ENCODE results near the gene COA1. TPM values are rescaled to one million over a fixed set of nuclear protein-coding genes. Genes with fewer than 3 reads are reported as not detected.
A peak's percentile ranks its signal among the peaks of the same experiment; 100 is the strongest.
"Not testable (repeated sequence)": the region's sequence is repeated elsewhere in the genome, so short reads cannot be mapped to it uniquely, and the experiment has no call there.

The COA1 gene
- total RNA-seq, 1 experiment from 2014 or later, result 151 TPM

- no peak overlapping the region for H2AFZ ChIP-seq
- H3K27me3 ChIP-seq (ENCODE audit: insufficient read depth, low read depth), result no peaks in the 10 kb centered on the region
- H4K20me1 ChIP-seq (ENCODE audit: insufficient read depth), result no peaks in the 10 kb centered on the region
- H3K79me2 ChIP-seq (ENCODE audit: low read depth), result peaks cover 86% of the 10 kb centered on the region
- peaks cover 39% of the 10 kb centered on the region for H3F3A ChIP-seq (ENCODE audit: insufficient read depth, low read depth)
- peaks cover 8% of the 10 kb centered on the region for H3K9me3 ChIP-seq (ENCODE audit: insufficient read depth, low read depth)
- TF ChIP-seq CTCF (conservative IDR thresholded peaks at IDR 0.05) (no peak), EZH2 (IDR thresholded peaks at IDR 0.05; ENCODE audit: low read depth) (no peak)
- peaks cover 33% of the 10 kb centered on the region for H3K36me3 ChIP-seq (ENCODE audit: low read depth)
- no peak overlapping the region for H3K27ac ChIP-seq
- ChIA-PET CTCF (no interaction called here), POLR2A (ENCODE audit: unreplicated experiment) (no interaction called here)
- no TSS peak for BruUV-seq (replicated peaks)
- no peaks in the 10 kb centered on the region for H3K9me2 ChIP-seq (ENCODE audit: insufficient read depth)
- DNase-seq, result no peak
- H3K4me3 ChIP-seq, result no peak overlapping the region
- intact Hi-C loops (cut with micrococcal nuclease; ENCODE audit: unreplicated experiment), result no loop called here
- peaks cover 17% of the 10 kb centered on the region for H3K4me1 ChIP-seq (replicated peaks; ENCODE audit: insufficient read depth)
- no peak overlapping the region for H3K4me2 ChIP-seq
Measured at GRCh38 chr7:43677864-43678263, 51.5 kb downstream of the COA1 start.

DNA sequence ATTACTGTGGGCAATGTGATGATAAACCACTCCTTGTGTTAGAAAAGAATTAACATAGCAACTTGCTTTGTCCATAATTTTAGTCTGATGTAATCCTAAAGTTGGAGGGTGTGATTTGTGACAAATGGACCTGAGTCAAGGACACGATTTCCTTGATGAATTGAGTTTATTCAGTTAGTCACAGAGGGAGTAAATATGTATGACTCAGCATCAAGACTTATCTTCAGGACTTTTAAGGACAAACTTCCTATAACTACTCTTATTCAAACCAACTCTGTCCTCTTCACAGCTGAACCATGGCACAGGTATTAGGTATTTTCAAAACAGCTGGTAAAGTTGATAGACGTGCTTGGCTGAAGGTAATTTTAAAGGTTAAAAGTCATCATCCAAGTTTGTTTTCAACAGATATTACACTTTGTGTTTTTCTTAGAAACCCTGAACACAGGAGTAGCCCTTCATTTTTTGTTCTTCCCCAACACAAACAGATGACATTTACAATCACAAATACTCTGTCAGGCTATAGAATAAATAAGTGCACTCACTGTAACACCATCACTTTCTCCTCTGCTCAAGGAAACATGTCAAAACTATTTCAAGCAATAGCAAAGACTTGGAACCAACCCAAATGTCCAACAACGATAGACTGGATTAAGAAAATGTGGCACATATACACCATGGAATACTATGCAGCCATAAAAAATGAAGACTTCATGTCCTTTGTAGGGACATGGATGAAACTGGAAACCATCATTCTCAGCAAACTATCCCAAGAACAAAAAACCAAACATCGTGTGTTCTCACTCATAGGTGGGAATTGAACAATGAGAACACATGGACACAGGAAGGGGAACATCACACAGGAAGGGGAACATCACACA, 54.5 kb downstream of the COA1 start:
- Histone ChIP-seq H3K4me2 (peak overlapping the region; percentile 55), H3F3A (ENCODE audit: insufficient read depth, low read depth) (peaks cover 37% of the 10 kb centered on the region), H3K27ac (peak overlapping the region; percentile 88), H3K27me3 (ENCODE audit: insufficient read depth, low read depth) (no peaks in the 10 kb centered on the region), H2AFZ (no peak overlapping the region), H3K4me1 (replicated peaks; ENCODE audit: insufficient read depth) (peaks cover 17% of the 10 kb centered on the region), H3K36me3 (ENCODE audit: low read depth) (peaks cover 40% of the 10 kb centered on the region), H3K79me2 (ENCODE audit: low read depth) (peaks cover 86% of the 10 kb centered on the region), H4K20me1 (ENCODE audit: insufficient read depth) (no peaks in the 10 kb centered on the region), H3K4me3 (no peak overlapping the region), H3K9me2 (ENCODE audit: insufficient read depth) (no peaks in the 10 kb centered on the region), H3K9me3 (ENCODE audit: insufficient read depth, low read depth) (peaks cover 19% of the 10 kb centered on the region)
- CTCF ChIA-PET, result no interaction called here
- intact Hi-C loops (cut with micrococcal nuclease; ENCODE audit: unreplicated experiment), result loop anchor here (1.0 kb wide), 1 partner anchor 26 kb away; no protein-coding TSS in a partner anchor
- TSS peak; percentile 87 for BruUV-seq (replicated peaks)
- TF ChIP-seq EZH2 (IDR thresholded peaks at IDR 0.05; ENCODE audit: low read depth), result no peak
- TF ChIP-seq CTCF (conservative IDR thresholded peaks at IDR 0.05), result no peak
- POLR2A ChIA-PET (ENCODE audit: unreplicated experiment), result interaction anchor here (0.7 kb wide), 2 partner anchors 82 to 251 kb away, joined by 3 to 4 read pairs; partner anchors contain the start of gene UBE2D4
- DNase-seq, result peak in 1 of 2 experiments; percentile 100

DNA sequence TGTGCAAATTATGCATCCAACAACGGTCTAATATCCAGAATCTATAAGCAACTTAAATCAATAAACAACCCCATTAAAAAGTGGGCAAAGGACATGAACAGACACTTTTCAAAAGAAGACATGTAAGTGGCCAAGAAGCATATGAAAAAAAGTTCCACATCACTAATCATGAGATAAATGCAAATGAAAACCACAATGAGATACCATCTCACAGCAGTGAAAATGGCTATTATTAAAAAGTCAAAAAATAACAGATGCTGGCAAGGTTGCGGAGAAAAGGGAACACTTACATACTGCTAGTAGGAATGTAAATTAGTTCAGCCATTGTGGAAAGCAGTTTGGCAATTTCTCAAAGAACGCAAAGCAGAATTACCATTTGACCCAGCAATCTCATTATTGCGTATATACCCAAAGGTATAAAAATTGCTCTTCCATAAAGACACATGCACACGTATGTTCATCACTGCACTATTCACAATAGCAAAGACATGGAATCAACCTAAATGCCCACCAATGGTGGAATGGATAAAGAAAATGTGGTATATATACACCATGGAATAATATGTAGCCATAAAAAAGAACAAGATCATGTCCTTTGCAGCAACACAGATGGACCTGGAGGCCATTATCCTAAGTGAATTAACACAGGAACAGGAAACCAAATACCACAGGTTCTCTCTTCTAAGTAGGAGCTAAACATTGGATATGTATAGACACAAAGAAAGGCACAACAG, 55.9 kb downstream of the COA1 start:
- H3K9me2 ChIP-seq (ENCODE audit: insufficient read depth); POLR2A ChIA-PET (ENCODE audit: unreplicated experiment); H3K27me3 ChIP-seq (ENCODE audit: insufficient read depth, low read depth); H4K20me1 ChIP-seq (ENCODE audit: insufficient read depth); H2AFZ ChIP-seq; BruUV-seq (replicated peaks); H3K4me3 ChIP-seq; intact Hi-C loops (cut with micrococcal nuclease; ENCODE audit: unreplicated experiment); DNase-seq: not testable (repeated sequence)
- peaks cover 19% of the 10 kb centered on the region for H3K4me1 ChIP-seq (replicated peaks; ENCODE audit: insufficient read depth)
- peaks cover 25% of the 10 kb centered on the region for H3K9me3 ChIP-seq (ENCODE audit: insufficient read depth, low read depth)
- CTCF ChIA-PET, result interaction anchor here (0.5 kb wide), 1 partner anchor 19 kb away, joined by 3 read pairs; no protein-coding TSS in a partner anchor
- H3K79me2 ChIP-seq (ENCODE audit: low read depth), result peaks cover 88% of the 10 kb centered on the region
- H3K4me2 ChIP-seq, result peak overlapping the region; percentile 55; the same call in 1 of the 2 replicates
- peaks cover 39% of the 10 kb centered on the region for H3F3A ChIP-seq (ENCODE audit: insufficient read depth, low read depth)
- peaks cover 40% of the 10 kb centered on the region for H3K36me3 ChIP-seq (ENCODE audit: low read depth)
- peak overlapping the region; percentile 88 for H3K27ac ChIP-seq
